H7 (cell line): ENCODE data around the gene ACOT8. TPM values are rescaled to one million over a fixed set of nuclear protein-coding genes. Genes with fewer than 3 reads are reported as not detected.
A peak's percentile ranks its signal among the peaks of the same experiment; 100 is the strongest.
"Not testable (repeated sequence)": the region's sequence is repeated elsewhere in the genome, so short reads cannot be mapped to it uniquely, and the experiment has no call there.

Source experiments
- DNase-seq: peaks from one replicate; pipeline ENCODE4 v3.0.0; 2012
- H3K27me3 ChIP-seq: 2 replicates; pipeline ENCODE4 v1.6.0; 2011; ENCODE audit warnings: mild to moderate bottlenecking, low read length; ENCODE audit not compliant: control insufficient read depth, insufficient read depth
- H3K36me3 ChIP-seq: replicated peaks from 2 replicates; pipeline ENCODE4 v1.5.1; 2011; ENCODE audit warnings: low read length; ENCODE audit not compliant: control insufficient read depth, insufficient read depth
- H3K4me3 ChIP-seq: 2 replicates; pipeline ENCODE4 v1.5.1; 2011; ENCODE audit warnings: low read depth, mild to moderate bottlenecking, control low read depth, low read length, moderate library complexity; ENCODE audit not compliant: insufficient read depth
- total RNA-seq: library from RNA; depleted of rRNA; stranded (reverse); fragments of >200 nt; shearing (Covaris generic); gene quantifications from 2 replicates; pipeline ENCODE4 v1.2.3, GENCODE V29; 2014

ACOT8 gene
- total RNA-seq, 1 experiment from 2014 or later = 59.7 TPM

- DNase-seq = peak; percentile 95
- no peaks in the 10 kb centered on the region for H3K27me3 ChIP-seq
- peak within 1 kb of the TSS; percentile 76 for H3K4me3 ChIP-seq
- H3K36me3 ChIP-seq = peaks cover 9% of the 10 kb centered on the region
Measured at GRCh38 chr20:45833030-45833882, 23.9 kb downstream of the ACOT8 start, which contains the start of gene SNX21. SNX21 (plus strand) TSS chr20:45833799; CDS start chr20:45833920, 121 bp downstream.

GRCh38 chr20:45832619-45833018 lies 24.6 kb downstream of the ACOT8 start:
- peaks cover 9% of the 10 kb centered on the region for H3K36me3 ChIP-seq
- no peaks in the 10 kb centered on the region for H3K27me3 ChIP-seq
- no peak for DNase-seq
- no peak overlapping the region for H3K4me3 ChIP-seq

GRCh38 chr20:45829673-45830106 lies 27.5 kb downstream of the ACOT8 start:
- not testable (repeated sequence) for H3K27me3 ChIP-seq, DNase-seq, H3K36me3 ChIP-seq, H3K4me3 ChIP-seq

DNA sequence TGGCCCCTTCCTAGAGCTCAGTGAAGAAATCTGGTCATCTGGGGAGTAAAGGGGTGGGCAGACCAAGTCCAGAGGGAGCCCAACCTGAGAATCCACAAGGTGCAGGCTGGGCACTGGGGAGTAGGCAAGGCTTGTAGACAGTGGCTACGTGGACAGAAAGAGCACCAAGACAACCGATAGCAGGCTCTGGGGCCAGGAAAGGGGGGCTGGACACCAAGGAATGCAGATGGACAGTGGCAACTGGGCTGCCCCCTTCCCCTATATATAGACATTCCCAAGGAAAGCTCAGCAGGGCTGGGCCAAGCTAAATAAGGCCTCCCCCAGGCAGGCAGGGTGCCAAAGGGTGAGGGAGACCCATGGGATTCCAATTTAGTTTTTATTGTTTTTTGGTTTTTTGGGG lies 28.6 kb downstream of the ACOT8 start:
- no peak overlapping the region for H3K4me3 ChIP-seq
- H3K27me3 ChIP-seq = peaks cover 6% of the 10 kb centered on the region
- DNase-seq = peak; percentile 28
- no peaks in the 10 kb centered on the region for H3K36me3 ChIP-seq

DNA sequence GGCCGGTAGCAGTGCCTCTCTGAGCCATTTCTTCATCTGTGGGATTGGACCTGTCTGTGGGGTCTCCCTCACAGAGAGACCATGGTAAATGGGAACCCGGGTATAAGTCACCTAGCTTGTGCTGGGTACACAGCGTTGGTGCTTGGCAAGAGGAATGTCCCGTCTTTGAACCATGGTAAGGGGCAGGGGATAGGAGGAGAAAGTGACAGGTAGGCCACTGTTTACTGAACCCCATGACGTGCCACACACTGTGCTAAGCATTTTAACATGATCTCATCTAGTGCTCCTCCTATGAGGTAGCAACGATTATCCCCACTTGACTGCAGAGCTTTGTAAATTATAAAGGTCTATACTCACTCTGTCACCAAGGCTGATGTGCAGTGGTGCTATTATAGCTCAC lies 29.5 kb downstream of the ACOT8 start:
- no peaks in the 10 kb centered on the region for H3K36me3 ChIP-seq
- H3K27me3 ChIP-seq = peaks cover 12% of the 10 kb centered on the region
- DNase-seq = no peak
- H3K4me3 ChIP-seq = no peak overlapping the region

- H3K36me3 ChIP-seq = no peaks in the 10 kb centered on the region
- H3K4me3 ChIP-seq = no peak within 1 kb of the TSS
- DNase-seq = no peak
- peaks cover 15% of the 10 kb centered on the region for H3K27me3 ChIP-seq
Measured at GRCh38 chr20:45827030-45827652, 30.1 kb downstream of the ACOT8 start, which contains the start of gene TNNC2. TNNC2 (minus strand) TSS chr20:45827312; CDS start chr20:45827248, 64 bp downstream.

DNA sequence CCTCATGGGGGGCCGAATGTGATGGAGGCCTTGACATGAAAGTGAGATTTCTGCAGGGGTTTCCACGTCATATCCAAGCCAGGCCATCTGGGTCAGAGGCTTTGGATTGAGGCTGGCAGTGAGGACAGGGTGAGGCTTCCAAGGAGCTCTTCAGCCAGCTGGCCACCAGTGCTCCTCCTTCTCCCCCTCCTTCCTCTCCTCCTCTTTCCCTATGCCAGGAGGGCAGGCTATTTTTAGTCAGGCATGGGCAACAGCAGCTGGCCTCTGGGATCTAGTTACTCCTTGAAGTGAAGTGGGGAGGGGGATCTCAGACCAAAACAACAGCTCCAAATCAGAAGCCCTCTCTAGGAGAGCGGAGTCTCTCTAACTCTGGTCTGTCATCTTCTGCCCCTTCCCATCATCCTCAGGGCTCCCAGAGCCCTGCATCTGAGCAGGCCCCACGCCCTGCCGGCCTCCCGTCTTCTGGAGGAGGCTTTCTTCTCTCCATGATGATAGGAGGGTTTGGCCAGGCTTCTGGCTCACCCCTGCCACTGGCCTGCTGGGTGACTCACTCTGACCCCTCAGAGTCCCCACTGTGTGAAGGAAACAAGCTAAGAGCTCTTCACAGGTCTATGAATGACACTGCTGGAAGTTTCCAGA lies 30.7 kb downstream of the ACOT8 start:
- Histone ChIP-seq H3K27me3 (peaks cover 15% of the 10 kb centered on the region), H3K36me3 (no peaks in the 10 kb centered on the region), H3K4me3 (no peak overlapping the region)
- DNase-seq = peak; percentile 46

DNA sequence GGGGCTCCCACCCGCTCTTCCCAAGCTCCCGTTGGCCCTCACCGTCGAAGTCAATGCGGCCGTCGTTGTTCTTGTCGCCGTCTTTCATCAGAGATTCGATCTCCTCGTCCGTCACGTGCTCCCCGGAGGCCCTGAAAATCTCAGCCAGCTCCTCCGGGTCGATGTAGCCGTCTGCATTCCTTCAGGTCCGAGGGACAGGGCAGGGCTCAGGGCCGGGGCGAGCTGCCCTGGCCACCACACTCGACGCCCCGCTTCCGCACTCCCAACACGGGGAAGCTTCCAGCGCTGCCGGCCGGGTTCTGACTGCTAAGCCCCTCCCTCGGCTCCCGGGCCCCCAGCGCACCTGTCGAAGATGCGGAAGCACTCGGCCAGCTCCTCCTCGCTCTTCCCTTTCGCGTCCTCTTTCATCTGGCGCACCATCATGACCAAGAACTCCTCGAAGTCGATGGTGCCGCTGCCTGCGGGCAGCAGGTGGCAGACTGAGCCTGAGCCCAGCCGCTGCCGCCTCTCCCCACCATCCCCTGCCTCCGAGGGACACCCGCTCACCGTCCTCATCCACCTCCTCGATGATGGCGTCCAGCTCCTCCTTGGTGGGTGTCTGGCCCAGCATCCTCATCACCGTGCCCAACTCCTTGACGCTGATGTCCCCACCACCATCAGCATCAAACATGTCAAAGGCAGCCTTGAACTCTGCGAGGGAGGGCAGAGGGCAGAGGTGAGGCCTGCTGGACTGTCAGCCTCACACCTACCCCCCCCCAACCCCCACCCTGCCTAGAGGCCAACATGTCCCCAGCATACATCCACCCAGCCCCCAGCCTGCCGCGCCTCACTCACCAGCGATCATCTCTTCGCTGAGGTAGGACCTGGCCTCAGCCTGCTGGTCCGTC lies 33.0 kb downstream of the ACOT8 start:
- Histone ChIP-seq H3K4me3 (peak overlapping the region; percentile 33), H3K36me3 (no peaks in the 10 kb centered on the region)
- peak; percentile 91 for DNase-seq

DNA sequence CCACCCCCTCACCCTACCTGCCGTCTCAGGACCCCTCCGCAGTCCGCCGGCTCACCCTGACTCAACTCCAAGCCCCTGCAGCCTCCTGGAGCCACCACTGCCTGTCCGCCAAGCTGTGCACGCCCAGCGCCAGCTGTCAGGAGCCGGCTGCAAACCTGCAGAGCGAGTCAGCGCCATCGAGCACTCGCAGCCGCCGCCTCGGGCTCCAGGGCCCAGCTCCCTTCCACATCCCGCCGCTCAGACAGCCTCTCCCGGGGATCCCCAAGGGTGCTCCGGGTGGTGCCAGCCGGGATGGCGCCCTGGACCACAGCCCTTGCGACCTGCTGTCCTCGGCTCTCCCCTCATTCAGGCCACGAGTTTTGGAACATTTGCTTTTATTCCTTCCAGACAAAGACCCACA lies 34.3 kb downstream of the ACOT8 start:
- Histone ChIP-seq H3K4me3 (no peak overlapping the region), H3K36me3 (no peaks in the 10 kb centered on the region), H3K27me3 (peaks cover 15% of the 10 kb centered on the region)
- peak; percentile 55 for DNase-seq

More for the DNA sequence above, 33.0 kb downstream of the ACOT8 start:
- peaks cover 15% of the 10 kb centered on the region for H3K27me3 ChIP-seq

GRCh38 chr20:45821947-45822346 lies 35.2 kb downstream of the ACOT8 start:
- H3K27me3 ChIP-seq = peaks cover 15% of the 10 kb centered on the region
- no peaks in the 10 kb centered on the region for H3K36me3 ChIP-seq
- H3K4me3 ChIP-seq = no peak overlapping the region
- no peak for DNase-seq

DNA sequence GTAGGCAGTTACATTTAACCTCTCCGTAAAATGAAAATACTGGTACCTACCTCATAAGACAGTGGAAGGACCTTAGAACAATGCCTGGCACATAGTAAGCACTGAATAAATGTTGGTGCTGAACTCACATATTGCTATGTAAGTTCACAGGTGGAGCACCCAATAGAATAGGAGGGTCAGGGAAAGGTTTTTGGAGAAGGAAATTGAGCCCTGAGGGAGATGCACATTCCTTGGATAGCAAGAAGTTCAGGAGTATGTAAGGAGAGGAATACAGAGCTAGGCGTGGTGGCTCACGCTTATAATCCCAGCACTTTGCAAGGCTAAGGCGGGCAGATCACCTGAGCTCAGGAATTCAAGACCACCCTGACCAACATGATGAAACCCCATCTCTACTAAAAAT lies 37.7 kb downstream of the ACOT8 start:
- no peak for DNase-seq
- Histone ChIP-seq H3K4me3 (no peak overlapping the region), H3K36me3 (peaks cover 14% of the 10 kb centered on the region), H3K27me3 (peaks cover 15% of the 10 kb centered on the region)

GRCh38 chr20:45818239-45818638 lies 39.0 kb downstream of the ACOT8 start:
- DNase-seq = no peak
- peaks cover 6% of the 10 kb centered on the region for H3K27me3 ChIP-seq

DNA sequence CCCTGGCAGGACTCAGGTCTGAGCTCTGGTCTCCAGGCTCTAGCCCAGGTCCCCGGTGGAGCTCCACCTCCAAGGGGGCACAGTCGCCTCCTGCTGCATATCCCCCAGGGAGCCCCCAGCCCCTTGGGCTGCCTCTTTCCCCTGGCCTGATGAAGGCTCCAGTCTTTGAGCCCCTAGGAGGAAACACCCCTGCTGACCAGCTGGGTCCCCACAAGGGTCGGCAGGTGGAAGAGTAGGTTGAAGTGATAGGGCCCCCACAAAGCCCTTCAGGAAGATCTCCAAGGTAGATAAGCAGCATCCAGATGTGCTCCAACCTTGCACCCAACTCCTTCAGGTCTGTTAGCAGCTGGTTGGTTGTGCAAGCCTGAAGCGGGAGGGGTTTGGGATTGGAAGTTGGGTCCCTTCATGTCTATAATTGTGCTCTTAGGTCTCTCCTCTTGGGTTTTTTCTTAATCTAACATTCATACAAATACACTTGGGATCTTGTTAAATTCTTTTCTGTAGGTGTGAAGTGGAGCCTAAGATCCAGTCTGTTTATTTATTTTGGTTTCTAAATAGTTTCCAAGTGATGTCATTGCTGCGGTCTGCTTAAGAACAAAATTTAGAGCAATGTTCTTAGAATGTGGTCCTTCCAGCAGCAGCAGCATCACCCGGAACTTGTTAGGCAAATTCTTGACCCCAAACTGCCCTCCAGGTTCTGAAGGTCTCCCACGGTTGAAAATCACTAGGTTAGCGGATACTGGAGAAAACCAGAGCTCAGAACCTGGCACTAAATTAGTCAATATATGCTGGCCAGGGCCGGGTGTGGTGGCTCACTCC lies 39.6 kb downstream of the ACOT8 start:
- DNase-seq = peak; percentile 40
- peaks cover 21% of the 10 kb centered on the region for H3K36me3 ChIP-seq
- no peak overlapping the region for H3K4me3 ChIP-seq
- H3K27me3 ChIP-seq = peaks cover 1% of the 10 kb centered on the region; the same call in 1 of the 2 replicates

More at GRCh38 chr20:45818239-45818638, 39.0 kb downstream of the ACOT8 start:
- Histone ChIP-seq H3K36me3 (peaks cover 21% of the 10 kb centered on the region), H3K4me3 (no peak overlapping the region)
